HepG2 (cell line): ENCODE data around the gene GPR4.

Experiments used
- CREB1 ChIP-seq, 2 experiments: fragments of 450-650 bp in 1 of 2; IDR thresholded peaks; 2 replicates each; pipeline ENCODE4 v1.6.1; 2016 to 2017; ENCODE audit warnings: control low read depth in 1 of 2, mild to moderate bottlenecking in 1 of 2, missing compliant biosample characterization in 1 of 2, missing genetic modification characterization in 1 of 2
- GABPA ChIP-seq, 2 experiments: IDR thresholded peaks; 2 replicates each; pipeline ENCODE4 v1.6.1; 2011 to 2016; ENCODE audit warnings: low read depth in 2 of 2, low read length in 1 of 2, missing biosample characterization in 1 of 2, missing genetic modification characterization in 1 of 2
- HNRNPL ChIP-seq: fragments of 200-400 bp; formaldehyde crosslinking; IDR thresholded peaks from 2 replicates; pipeline ENCODE4 v1.6.1; 2017; ENCODE audit warnings: mild to moderate bottlenecking, low read depth, low read length
- MED13 ChIP-seq: sonication (generic); formaldehyde crosslinking; IDR thresholded peaks from 2 replicates; pipeline ENCODE4 v1.5.0; 2020; ENCODE audit warnings: missing genetic modification reagents
- POLR2AphosphoS5 ChIP-seq: IDR thresholded peaks from 2 replicates; pipeline ENCODE4 v1.6.1; 2012; ENCODE audit warnings: low read depth, low read length
- TCF7L2 ChIP-seq: IDR thresholded peaks from 2 replicates; pipeline ENCODE4 v1.6.1; 2011; ENCODE audit warnings: mild to moderate bottlenecking, low read depth, low read length, moderate library complexity

DNA sequence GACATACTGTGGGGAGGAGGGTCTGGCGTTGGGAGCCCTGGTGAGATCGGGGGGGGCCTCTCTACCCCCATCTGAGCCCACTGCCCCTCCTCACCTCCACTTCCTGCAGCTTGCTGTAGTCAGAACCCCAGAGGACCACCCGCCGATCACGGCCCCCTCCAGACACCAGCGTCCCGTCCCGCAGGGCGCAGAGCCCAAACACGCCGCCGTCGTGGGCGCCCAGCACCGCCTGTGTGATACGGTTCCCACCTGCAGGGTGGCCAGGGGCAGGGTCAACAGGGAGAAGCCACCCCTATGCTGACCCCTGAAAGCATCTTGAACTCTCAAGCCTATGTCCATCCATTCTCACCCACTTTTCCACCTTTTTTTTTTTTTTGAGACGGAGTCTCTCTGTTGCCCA lies 19.4 kb upstream of the GPR4 start:
- TF ChIP-seq TCF7L2, result no peak
- no peak for TF ChIP-seq CREB1 (IDR thresholded peaks at IDR 0.05)
- TF ChIP-seq CREB1 (CRISPR knock-in tag; IDR thresholded peaks at IDR 0.05), result no peak
- no peak for TF ChIP-seq GABPA (IDR thresholded peaks at IDR 0.05; ENCODE audit: low read depth, low read length)
- no peak for TF ChIP-seq GABPA (CRISPR knock-in tag; IDR thresholded peaks at IDR 0.05; ENCODE audit: low read depth)
- TF ChIP-seq MED13 (CRISPR knock-in tag), result no peak
- no peak for TF ChIP-seq HNRNPL
- no peak for TF ChIP-seq POLR2AphosphoS5
